GM18505 (cell line): ENCODE measurements around the gene RFC4.
A peak's percentile ranks its signal among the peaks of the same experiment; 100 is the strongest.
"Not testable (repeated sequence)": the region's sequence is repeated elsewhere in the genome, so short reads cannot be mapped to it uniquely, and the experiment has no call there.

ENCODE experiments used
- ATAC-seq: cut with Tn5 transposase; IDR thresholded peaks from one replicate; pipeline ENCODE4 v1.9.1; 2021; ENCODE audit not compliant: unreplicated experiment
- POLR2A ChIP-seq: IDR thresholded peaks from 4 replicates; pipeline ENCODE4 v1.6.1; 2011; ENCODE audit warnings: borderline replicate concordance; ENCODE audit not compliant: insufficient read depth, insufficient read length; ENCODE audit errors: extremely low read depth

RFC4 gene

DNA sequence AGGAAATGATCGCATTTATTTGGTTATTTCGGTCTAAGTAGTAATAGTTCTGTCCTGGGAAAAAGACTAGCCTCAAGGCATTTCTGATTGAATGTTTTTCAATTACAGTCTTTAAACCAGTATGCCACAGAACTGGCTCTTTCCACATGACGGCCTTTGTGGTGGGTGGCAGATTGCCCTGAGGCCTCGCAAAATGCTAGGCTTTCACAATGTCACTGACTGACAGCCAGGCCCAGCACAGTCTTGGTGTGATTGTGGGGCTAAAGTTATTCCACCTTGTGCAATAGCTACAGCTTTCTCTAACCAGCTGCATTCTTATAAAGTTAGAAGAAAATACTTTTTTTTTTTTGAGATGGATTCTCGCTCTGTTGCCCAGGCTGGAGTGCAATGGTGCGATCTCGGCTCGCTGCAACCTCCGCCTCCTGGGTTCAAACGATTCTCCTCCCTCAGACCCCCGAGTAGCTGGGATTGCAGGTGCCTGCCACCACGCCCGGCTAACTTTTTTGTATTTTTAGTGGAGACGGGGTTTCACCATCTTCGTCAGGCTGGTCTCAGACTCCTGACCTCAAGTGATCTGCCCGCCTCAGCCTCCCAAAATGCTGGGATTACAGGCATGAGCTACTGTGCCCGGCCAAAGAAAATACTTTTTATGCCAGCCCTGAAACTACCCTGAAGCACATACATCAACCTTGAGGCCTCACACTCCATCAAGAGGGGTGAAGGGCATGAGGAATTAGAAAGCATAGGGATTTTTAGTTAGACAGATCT is 33.8 kb upstream of the RFC4 start:
- TF ChIP-seq POLR2A = no peak
- ATAC-seq = no peak

DNA sequence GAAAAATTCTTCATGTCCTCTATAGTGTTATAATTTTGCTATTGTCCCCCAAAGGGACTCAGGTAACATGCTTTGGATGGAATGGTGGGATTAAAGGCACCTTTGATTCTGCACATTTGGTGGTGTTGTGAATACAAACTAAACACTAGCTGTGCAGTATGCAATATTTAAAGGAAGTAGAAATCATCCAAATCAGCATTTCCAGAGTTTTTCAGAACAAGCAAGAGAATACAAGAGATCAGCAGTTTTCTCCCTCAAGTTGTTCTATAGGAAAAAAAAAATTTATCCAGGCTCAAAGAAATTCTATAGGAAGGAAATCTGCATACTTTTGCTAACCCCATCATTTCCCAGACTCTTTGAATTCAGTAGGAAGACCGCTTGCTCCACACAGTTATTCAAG is 26.0 kb upstream of the RFC4 start:
- no peak for ATAC-seq
- no peak for TF ChIP-seq POLR2A

- no peak for TF ChIP-seq POLR2A
- no peak for ATAC-seq
These were observed 25.5 kb upstream of the RFC4 start for GRCh38 chr3:186831798-186832197.

DNA sequence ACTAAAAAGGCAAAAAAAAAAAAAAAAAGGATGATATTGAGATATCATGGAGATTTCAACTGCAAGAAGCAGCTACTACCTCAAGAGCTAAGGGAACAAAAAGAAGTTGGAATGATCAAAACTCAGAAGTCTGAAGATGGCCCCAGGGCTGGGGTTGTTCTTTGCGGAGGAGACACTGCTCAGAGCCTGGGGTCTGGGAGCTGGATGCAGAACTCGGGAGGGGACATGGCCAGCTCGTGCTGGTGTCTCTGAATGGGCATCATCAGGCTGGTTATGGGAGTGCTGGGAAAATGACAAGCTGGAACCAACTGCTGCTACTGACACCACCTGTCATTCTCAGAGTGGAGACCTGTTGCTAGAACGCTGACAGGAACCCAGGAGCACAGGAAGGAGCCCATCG is 22.1 kb upstream of the RFC4 start:
- no peak for ATAC-seq

DNA sequence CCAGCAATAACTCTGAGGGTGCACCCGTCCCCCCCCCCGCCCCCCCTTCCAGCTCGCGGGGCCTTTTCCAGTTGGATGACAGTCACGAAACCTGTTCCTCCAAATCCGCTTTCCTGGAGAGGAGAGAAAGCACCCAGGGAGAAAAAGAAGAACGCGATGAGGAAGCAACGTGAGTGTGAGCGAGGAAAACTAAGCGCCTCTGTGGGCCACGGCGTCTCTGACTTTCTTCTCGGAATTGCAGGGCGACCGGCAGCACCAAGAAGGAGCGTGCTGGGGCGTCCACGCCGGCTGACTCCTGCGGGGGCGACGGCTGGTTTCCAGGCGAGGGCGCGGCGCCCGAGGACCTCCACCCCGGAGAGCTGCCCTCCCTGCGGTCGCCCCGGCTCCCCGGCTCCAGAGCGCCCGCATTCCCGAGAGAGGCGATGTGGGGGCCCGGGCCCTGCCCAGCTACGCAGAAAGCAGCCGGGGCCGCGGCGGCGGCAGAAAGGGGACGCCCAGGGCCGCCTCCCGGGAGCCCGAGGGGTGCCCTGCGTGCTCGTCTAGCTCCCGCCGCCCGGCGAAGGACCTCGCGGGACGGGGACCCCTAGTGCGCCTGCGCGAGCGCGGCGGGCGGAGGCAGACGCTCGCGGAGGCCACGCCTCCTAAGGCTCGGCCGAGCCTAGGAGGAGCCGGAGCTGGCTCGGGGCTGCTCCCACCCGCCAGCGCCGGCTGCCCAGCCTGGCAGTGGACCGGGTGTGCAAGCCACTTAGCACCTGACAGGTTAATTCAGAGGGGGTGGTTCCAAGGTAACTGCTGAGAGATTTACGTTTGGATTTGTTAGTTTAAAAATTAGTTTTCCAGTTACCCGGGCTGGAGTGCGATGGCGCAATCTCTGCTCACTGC is 20.9 kb upstream of the RFC4 start:
- TF ChIP-seq POLR2A = peak; percentile 54
- peak; percentile 90 for ATAC-seq

More for the DNA sequence above, 22.1 kb upstream of the RFC4 start:
- no peak for TF ChIP-seq POLR2A

- TF ChIP-seq POLR2A = no peak
- ATAC-seq = peak; percentile 4
These were observed 20.2 kb upstream of the RFC4 start for GRCh38 chr3:186826410-186826975.

- no peak for ATAC-seq
- no peak for TF ChIP-seq POLR2A
These were observed 19.7 kb upstream of the RFC4 start for GRCh38 chr3:186825872-186826409.

GRCh38 chr3:186825294-186825821 is 19.1 kb upstream of the RFC4 start:
- no peak for ATAC-seq
- no peak for TF ChIP-seq POLR2A

GRCh38 chr3:186824430-186825139 is 18.3 kb upstream of the RFC4 start:
- no peak for ATAC-seq
- TF ChIP-seq POLR2A = no peak

DNA sequence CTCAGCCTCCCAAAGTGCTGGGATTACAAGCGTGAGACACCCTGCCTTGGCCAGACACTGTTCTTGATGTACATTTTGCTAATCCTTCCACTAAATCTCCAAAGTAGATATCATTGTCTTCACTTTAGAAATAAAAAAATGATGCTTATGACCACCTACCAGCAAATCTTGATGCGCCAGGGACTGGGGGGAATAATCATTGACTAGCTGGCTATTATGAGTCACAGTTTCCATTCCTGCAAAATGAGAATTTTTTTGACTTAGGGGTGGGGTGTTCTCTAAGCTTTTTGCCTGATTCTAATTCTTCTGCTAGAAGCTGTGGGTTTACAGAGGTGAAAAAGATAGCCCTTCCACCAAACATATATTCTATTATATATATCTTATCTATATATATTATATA is 17.1 kb upstream of the RFC4 start:
- ATAC-seq = no peak
- no peak for TF ChIP-seq POLR2A

DNA sequence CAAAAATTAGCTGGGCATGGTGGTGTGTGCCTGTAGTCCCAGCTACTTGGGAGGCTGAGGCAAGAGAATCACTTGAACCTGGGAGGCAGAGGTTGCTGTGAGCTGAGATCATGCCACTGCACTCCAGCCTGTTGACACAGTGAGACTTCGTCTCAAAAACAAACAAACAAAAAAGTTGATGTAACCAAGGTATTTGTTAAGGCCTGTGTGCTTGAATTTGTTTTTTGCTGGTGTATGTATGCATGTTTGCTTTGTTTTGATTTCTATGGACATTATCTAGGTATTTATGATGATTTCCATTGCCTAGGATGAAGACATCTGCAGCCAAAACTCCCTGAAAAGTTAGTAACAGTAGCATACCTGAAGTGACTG is 16.1 kb upstream of the RFC4 start:
- ATAC-seq = not testable (repeated sequence)

- TF ChIP-seq POLR2A = no peak
- ATAC-seq = no peak
These were observed 15.4 kb upstream of the RFC4 start for GRCh38 chr3:186821429-186822387.
